Measurements from ENCODE around the gene PADI3. TPM values are rescaled to one million over a fixed set of nuclear protein-coding genes. Genes with fewer than 3 reads are reported as not detected.

The PADI3 gene
- total RNA-seq, 1 donor from 2014 or later: not detected

DNA sequence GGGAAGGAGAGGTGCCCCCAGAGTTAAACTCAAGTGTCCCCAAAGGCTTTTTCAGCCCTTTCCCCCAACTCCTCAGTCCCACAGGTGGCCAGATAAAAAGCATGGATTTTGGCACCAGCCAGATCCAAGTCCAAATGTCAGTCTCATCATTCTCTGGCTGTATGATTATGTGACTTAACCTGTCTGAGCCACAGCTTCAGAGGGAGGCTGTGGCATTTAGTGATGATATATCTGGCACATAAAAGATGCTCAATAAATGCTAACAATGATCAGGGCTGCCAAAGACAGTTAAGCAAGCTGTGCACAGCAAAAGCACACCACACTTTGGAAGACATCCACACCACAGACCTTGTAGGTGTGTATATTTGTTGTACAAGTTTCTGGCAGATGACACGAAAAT is 5.6 kb upstream of the PADI3 start:
- H3K4me3 Mint-ChIP-seq (ENCODE audit: unreplicated experiment): no peak overlapping the region
- no peak overlapping the region for H3K27ac Mint-ChIP-seq (ENCODE audit: unreplicated experiment)
- no peaks in the 10 kb centered on the region for H3K36me3 Mint-ChIP-seq (ENCODE audit: low read depth)
- no peak for DNase-seq (ENCODE audit: low spot score)
- H3K27me3 Mint-ChIP-seq (ENCODE audit: low read depth): no peaks in the 10 kb centered on the region
- peaks cover 19% of the 10 kb centered on the region for H3K4me1 Mint-ChIP-seq (ENCODE audit: low read depth)
- H3K9me3 Mint-ChIP-seq (ENCODE audit: low read depth): no peaks in the 10 kb centered on the region
- TF ChIP-seq CTCF (IDR thresholded peaks at IDR 0.05): no peak

GRCh38 chr1:17244821-17245740 is 3.8 kb upstream of the PADI3 start:
- peaks cover 19% of the 10 kb centered on the region for H3K4me1 Mint-ChIP-seq (ENCODE audit: low read depth)
- H3K27ac Mint-ChIP-seq (ENCODE audit: unreplicated experiment): no peak overlapping the region
- H3K36me3 Mint-ChIP-seq (ENCODE audit: low read depth): no peaks in the 10 kb centered on the region
- no peaks in the 10 kb centered on the region for H3K9me3 Mint-ChIP-seq (ENCODE audit: low read depth)
- no peaks in the 10 kb centered on the region for H3K27me3 Mint-ChIP-seq (ENCODE audit: low read depth)
- DNase-seq (ENCODE audit: low spot score): no peak
- no peak overlapping the region for H3K4me3 Mint-ChIP-seq (ENCODE audit: unreplicated experiment)
- no peak for TF ChIP-seq CTCF (IDR thresholded peaks at IDR 0.05)

- Mint-ChIP-seq H3K4me1 (ENCODE audit: low read depth) (peaks cover 20% of the 10 kb centered on the region), H3K9me3 (ENCODE audit: low read depth) (no peaks in the 10 kb centered on the region), H3K27ac (ENCODE audit: unreplicated experiment) (no peak overlapping the region), H3K27me3 (ENCODE audit: low read depth) (no peaks in the 10 kb centered on the region), H3K36me3 (ENCODE audit: low read depth) (no peaks in the 10 kb centered on the region), H3K4me3 (ENCODE audit: unreplicated experiment) (no peak overlapping the region)
- TF ChIP-seq CTCF (IDR thresholded peaks at IDR 0.05): no peak
- no peak for DNase-seq (ENCODE audit: low spot score)
These were observed 3.0 kb upstream of the PADI3 start for GRCh38 chr1:17245816-17246325.

- no peak for DNase-seq (ENCODE audit: low spot score)
- Mint-ChIP-seq H3K27me3 (ENCODE audit: low read depth) (no peaks in the 10 kb centered on the region), H3K36me3 (ENCODE audit: low read depth) (no peaks in the 10 kb centered on the region), H3K9me3 (ENCODE audit: low read depth) (no peaks in the 10 kb centered on the region), H3K4me1 (ENCODE audit: low read depth) (peaks cover 24% of the 10 kb centered on the region), H3K27ac (ENCODE audit: unreplicated experiment) (no peak overlapping the region), H3K4me3 (ENCODE audit: unreplicated experiment) (no peak overlapping the region)
- TF ChIP-seq CTCF (IDR thresholded peaks at IDR 0.05): no peak
These were observed 1.9 kb upstream of the PADI3 start for GRCh38 chr1:17246971-17247370.

- Mint-ChIP-seq H3K4me3 (ENCODE audit: unreplicated experiment) (no peak overlapping the region), H3K27me3 (ENCODE audit: low read depth) (peaks cover 2% of the 10 kb centered on the region), H3K36me3 (ENCODE audit: low read depth) (no peaks in the 10 kb centered on the region), H3K4me1 (ENCODE audit: low read depth) (peaks cover 12% of the 10 kb centered on the region), H3K9me3 (ENCODE audit: low read depth) (no peaks in the 10 kb centered on the region), H3K27ac (ENCODE audit: unreplicated experiment) (no peak overlapping the region)
- no peak for TF ChIP-seq CTCF (IDR thresholded peaks at IDR 0.05)
- no peak for DNase-seq (ENCODE audit: low spot score)
These were observed 1.7 kb downstream of the PADI3 start for GRCh38 chr1:17250601-17251000.

Measured in chondrocyte (in vitro differentiated cells).